Progenitor cell of endocrine pancreas (in vitro differentiated cells): ENCODE data around the gene NT5C. TPM values are rescaled to one million over a fixed set of nuclear protein-coding genes. Genes with fewer than 3 reads are reported as not detected.
A peak's percentile ranks its signal among the peaks of the same experiment; 100 is the strongest.

ENCODE experiments used
- DNase-seq: peaks from one replicate; pipeline ENCODE4 v3.0.0; 2021; ENCODE audit warnings: low spot score; ENCODE audit not compliant: unreplicated experiment
- H3K27ac Mint-ChIP-seq: 2 replicates; pipeline ENCODE4 v1.8.0; 2021; ENCODE audit warnings: mild to moderate bottlenecking, moderate library complexity, mixed read lengths
- H3K27me3 Mint-ChIP-seq: 2 replicates; pipeline ENCODE4 v1.8.0; 2021; ENCODE audit warnings: mixed read lengths
- H3K36me3 Mint-ChIP-seq: 2 replicates; pipeline ENCODE4 v1.8.0; 2022; ENCODE audit warnings: mixed read lengths; ENCODE audit not compliant: insufficient read depth
- H3K4me1 Mint-ChIP-seq: 2 replicates; pipeline ENCODE4 v1.8.0; 2021; ENCODE audit warnings: low read depth, mixed read lengths
- H3K4me3 Mint-ChIP-seq: 2 replicates; pipeline ENCODE4 v1.8.0; 2021; ENCODE audit warnings: low read depth, mild to moderate bottlenecking, moderate library complexity, mixed read lengths
- H3K9me3 Mint-ChIP-seq: 2 replicates; pipeline ENCODE4 v1.8.0; 2021; ENCODE audit warnings: low read depth, mixed read lengths
- CTCF ChIP-seq: fragments of 200-600 bp; sonication (generic); IDR thresholded peaks from one replicate; pipeline ENCODE4 v1.5.0; 2021; ENCODE audit warnings: antibody characterized with exemption, mild to moderate bottlenecking; ENCODE audit not compliant: unreplicated experiment
- total RNA-seq: library from RNA; stranded (reverse); gene quantifications from 2 replicates; pipeline ENCODE4 v1.2.1, GENCODE V29; 2021

The NT5C gene
- total RNA-seq, 1 donor from 2014 or later: 58.8 TPM

GRCh38 chr17:75110234-75110937 lies 21.2 kb downstream of the NT5C start:
- Mint-ChIP-seq H3K4me3 (peak overlapping the region; percentile 86), H3K27me3 (peaks cover 9% of the 10 kb centered on the region), H3K4me1 (peaks cover 15% of the 10 kb centered on the region), H3K27ac (peak overlapping the region; percentile 95), H3K9me3 (no peaks in the 10 kb centered on the region), H3K36me3 (peaks cover 10% of the 10 kb centered on the region)
- no peak for TF ChIP-seq CTCF
- DNase-seq: no peak

- Mint-ChIP-seq H3K27ac (peak within 1 kb of the TSS; percentile 95), H3K36me3 (peaks cover 10% of the 10 kb centered on the region), H3K9me3 (no peaks in the 10 kb centered on the region), H3K4me3 (peak within 1 kb of the TSS; percentile 86), H3K4me1 (peaks cover 15% of the 10 kb centered on the region), H3K27me3 (peaks cover 9% of the 10 kb centered on the region)
- no peak for TF ChIP-seq CTCF
- peak; percentile 82 for DNase-seq
Measured at GRCh38 chr17:75109407-75110233, 21.9 kb downstream of the NT5C start, which contains the start of gene ARMC7. Gene ARMC7 (plus strand): TSS chr17:75109969. CDS start chr17:75110289, 320 bp downstream.

GRCh38 chr17:75109046-75109406 lies 22.5 kb downstream of the NT5C start:
- H3K4me3 Mint-ChIP-seq: peak overlapping the region; percentile 86
- H3K36me3 Mint-ChIP-seq: peaks cover 7% of the 10 kb centered on the region
- TF ChIP-seq CTCF: no peak
- peaks cover 12% of the 10 kb centered on the region for H3K4me1 Mint-ChIP-seq
- no peak overlapping the region for H3K27ac Mint-ChIP-seq
- H3K9me3 Mint-ChIP-seq: no peaks in the 10 kb centered on the region
- DNase-seq: no peak
- peaks cover 9% of the 10 kb centered on the region for H3K27me3 Mint-ChIP-seq

- Mint-ChIP-seq H3K27ac (no peak overlapping the region), H3K36me3 (peaks cover 7% of the 10 kb centered on the region), H3K4me1 (peaks cover 11% of the 10 kb centered on the region), H3K4me3 (peak overlapping the region; percentile 86), H3K27me3 (peaks cover 9% of the 10 kb centered on the region), H3K9me3 (no peaks in the 10 kb centered on the region)
- no peak for DNase-seq
- no peak for TF ChIP-seq CTCF
Measured at GRCh38 chr17:75108193-75108592, 23.3 kb downstream of the NT5C start.
